ENCODE results near the gene THSD7B. TPM values are rescaled to one million over a fixed set of nuclear protein-coding genes. Genes with fewer than 3 reads are reported as not detected.
"Not testable (repeated sequence)": the region's sequence is repeated elsewhere in the genome, so short reads cannot be mapped to it uniquely, and the experiment has no call there.

Gene THSD7B
- total RNA-seq, 1 donor from 2014 or later = 2.1 TPM

GRCh38 chr2:137048455-137048854 lies 283.1 kb downstream of the THSD7B start:
- Histone ChIP-seq H3K4me3 (ENCODE audit: low read length in 3 of 3) (no peak overlapping the region), H3K36me3 (ENCODE audit: control insufficient read depth in 3 of 3, insufficient read depth in 3 of 3, low read length in 3 of 3) (no peaks in the 10 kb centered on the region), H3K4me1 (ENCODE audit: control insufficient read depth in 3 of 3, insufficient read depth in 3 of 3, low read length in 3 of 3) (no peaks in the 10 kb centered on the region), H3K27ac (ENCODE audit: low read depth, low read length) (no peak overlapping the region), H3K27me3 (ENCODE audit: control insufficient read depth in 3 of 3, insufficient read depth in 3 of 3, low read length in 3 of 3) (no peaks in the 10 kb centered on the region), H3K9me3 (ENCODE audit: control insufficient read depth in 3 of 3, low read length in 3 of 3) (no peaks in the 10 kb centered on the region), H3K9ac (ENCODE audit: low read depth in 1 of 3, low read length in 3 of 3) (no peak overlapping the region)

DNA sequence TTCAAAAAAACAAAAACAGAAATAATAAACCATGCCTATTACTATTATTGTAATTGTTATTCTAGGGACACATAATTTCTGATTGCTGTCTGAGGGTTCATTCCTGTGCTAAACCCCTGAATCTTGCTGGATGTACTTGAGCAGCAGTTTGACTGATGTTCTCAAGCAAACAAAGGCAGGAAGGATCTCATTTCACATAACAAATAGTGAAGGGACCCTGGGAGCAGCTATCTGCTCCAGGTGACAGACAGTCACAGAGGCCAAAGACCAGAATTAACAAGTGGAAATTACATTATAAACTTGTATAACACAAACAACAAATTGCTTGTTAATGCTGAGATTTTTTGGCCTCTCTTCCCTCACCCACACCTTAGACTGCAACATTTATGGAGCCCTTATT lies 284.2 kb downstream of the THSD7B start:
- Histone ChIP-seq H3K36me3 (ENCODE audit: control insufficient read depth in 3 of 3, insufficient read depth in 3 of 3, low read length in 3 of 3) (no peaks in the 10 kb centered on the region), H3K9me3 (ENCODE audit: control insufficient read depth in 3 of 3, low read length in 3 of 3) (no peaks in the 10 kb centered on the region), H3K4me3 (ENCODE audit: low read length in 3 of 3) (no peak overlapping the region), H3K4me1 (ENCODE audit: control insufficient read depth in 3 of 3, insufficient read depth in 3 of 3, low read length in 3 of 3) (no peaks in the 10 kb centered on the region), H3K27me3 (ENCODE audit: control insufficient read depth in 3 of 3, insufficient read depth in 3 of 3, low read length in 3 of 3) (no peaks in the 10 kb centered on the region), H3K27ac (ENCODE audit: low read depth, low read length) (no peak overlapping the region), H3K9ac (ENCODE audit: low read depth in 1 of 3, low read length in 3 of 3) (no peak overlapping the region)

- Histone ChIP-seq H3K27me3 (ENCODE audit: control insufficient read depth in 3 of 3, insufficient read depth in 3 of 3, low read length in 3 of 3) (no peaks in the 10 kb centered on the region), H3K4me3 (ENCODE audit: low read length in 3 of 3) (no peak overlapping the region), H3K9ac (ENCODE audit: low read depth in 1 of 3, low read length in 3 of 3) (no peak overlapping the region), H3K27ac (ENCODE audit: low read depth, low read length) (no peak overlapping the region), H3K9me3 (ENCODE audit: control insufficient read depth in 3 of 3, low read length in 3 of 3) (no peaks in the 10 kb centered on the region), H3K4me1 (ENCODE audit: control insufficient read depth in 3 of 3, insufficient read depth in 3 of 3, low read length in 3 of 3) (no peaks in the 10 kb centered on the region), H3K36me3 (ENCODE audit: control insufficient read depth in 3 of 3, insufficient read depth in 3 of 3, low read length in 3 of 3) (no peaks in the 10 kb centered on the region)
Observed at GRCh38 chr2:137050949-137051348, 285.6 kb downstream of the THSD7B start.

GRCh38 chr2:137051778-137052398 lies 286.5 kb downstream of the THSD7B start:
- no peak overlapping the region for H3K9ac ChIP-seq (ENCODE audit: low read depth in 1 of 3, low read length in 3 of 3)
- peaks cover 0 to 4% (median 0%) of the 10 kb centered on the region in 3 donors for H3K9me3 ChIP-seq (ENCODE audit: control insufficient read depth in 3 of 3, low read length in 3 of 3)
- H3K4me1 ChIP-seq (ENCODE audit: control insufficient read depth in 3 of 3, insufficient read depth in 3 of 3, low read length in 3 of 3) = no peaks in the 10 kb centered on the region
- no peak overlapping the region for H3K4me3 ChIP-seq (ENCODE audit: low read length in 3 of 3)
- no peaks in the 10 kb centered on the region for H3K36me3 ChIP-seq (ENCODE audit: control insufficient read depth in 3 of 3, insufficient read depth in 3 of 3, low read length in 3 of 3)
- no peak overlapping the region for H3K27ac ChIP-seq (ENCODE audit: low read depth, low read length)
- no peaks in the 10 kb centered on the region for H3K27me3 ChIP-seq (ENCODE audit: control insufficient read depth in 3 of 3, insufficient read depth in 3 of 3, low read length in 3 of 3)

DNA sequence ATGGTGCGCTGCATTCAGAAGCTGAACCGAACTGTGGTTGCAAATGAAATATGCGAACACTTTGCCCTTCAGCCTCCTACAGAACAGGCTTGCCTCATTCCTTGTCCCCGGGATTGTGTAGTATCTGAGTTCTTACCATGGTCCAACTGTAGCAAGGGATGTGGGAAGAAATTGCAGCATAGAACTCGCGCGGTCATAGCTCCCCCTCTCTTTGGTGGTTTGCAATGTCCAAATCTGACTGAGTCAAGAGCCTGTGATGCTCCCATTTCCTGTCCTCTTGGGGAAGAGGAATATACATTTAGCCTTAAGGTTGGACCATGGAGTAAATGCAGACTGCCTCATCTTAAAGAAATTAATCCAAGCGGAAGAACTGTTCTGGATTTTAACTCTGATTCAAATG lies 291.4 kb downstream of the THSD7B start:
- Histone ChIP-seq H3K36me3 (ENCODE audit: control insufficient read depth in 3 of 3, insufficient read depth in 3 of 3, low read length in 3 of 3) (no peaks in the 10 kb centered on the region), H3K4me3 (ENCODE audit: low read length in 3 of 3) (no peak overlapping the region), H3K27ac (ENCODE audit: low read depth, low read length) (no peak overlapping the region), H3K9ac (ENCODE audit: low read depth in 1 of 3, low read length in 3 of 3) (no peak overlapping the region), H3K9me3 (ENCODE audit: control insufficient read depth in 3 of 3, low read length in 3 of 3) (peaks cover 0 to 7% (median 4%) of the 10 kb centered on the region in 3 donors), H3K27me3 (ENCODE audit: control insufficient read depth in 3 of 3, insufficient read depth in 3 of 3, low read length in 3 of 3) (no peaks in the 10 kb centered on the region), H3K4me1 (ENCODE audit: control insufficient read depth in 3 of 3, insufficient read depth in 3 of 3, low read length in 3 of 3) (no peaks in the 10 kb centered on the region)

DNA sequence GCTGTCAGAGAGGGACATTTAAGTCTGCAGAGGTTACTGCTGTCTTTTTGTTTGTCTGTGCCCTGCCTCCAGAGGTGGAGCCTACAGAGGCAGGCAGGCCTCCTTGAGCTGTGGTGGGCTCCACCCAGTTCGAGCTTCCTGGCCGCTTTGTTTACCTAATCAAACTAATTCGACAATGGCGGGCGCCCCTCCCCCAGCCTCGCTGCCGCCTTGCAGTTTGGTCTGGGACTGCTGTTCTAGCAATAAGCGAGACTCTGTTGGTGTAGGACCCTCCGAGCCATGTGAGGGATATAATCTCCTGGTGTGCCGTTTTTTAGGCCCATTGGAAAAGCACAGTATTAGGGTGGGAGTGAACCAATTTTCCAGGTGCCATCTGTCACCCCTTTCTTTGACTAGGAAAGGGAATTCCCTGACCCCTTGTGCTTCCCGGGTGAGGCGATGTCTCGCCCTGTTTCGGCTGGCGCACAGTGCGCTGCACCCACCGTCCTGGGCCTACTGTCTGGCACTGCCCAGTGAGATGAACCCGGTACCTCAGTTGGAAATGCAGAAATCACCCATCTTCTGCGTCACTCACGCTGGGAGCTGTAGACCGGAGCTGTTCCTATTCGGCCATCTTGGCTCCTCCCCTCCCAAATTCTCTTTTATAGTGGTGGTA lies 310.9 kb downstream of the THSD7B start:
- not testable (repeated sequence) for H3K27ac ChIP-seq (ENCODE audit: low read depth, low read length); H3K36me3 ChIP-seq (ENCODE audit: control insufficient read depth in 3 of 3, insufficient read depth in 3 of 3, low read length in 3 of 3); H3K9me3 ChIP-seq (ENCODE audit: control insufficient read depth in 3 of 3, low read length in 3 of 3); H3K4me3 ChIP-seq (ENCODE audit: low read length in 3 of 3); H3K27me3 ChIP-seq (ENCODE audit: control insufficient read depth in 3 of 3, insufficient read depth in 3 of 3, low read length in 3 of 3); H3K9ac ChIP-seq (ENCODE audit: low read depth in 1 of 3, low read length in 3 of 3); H3K4me1 ChIP-seq (ENCODE audit: control insufficient read depth in 3 of 3, insufficient read depth in 3 of 3, low read length in 3 of 3)

GRCh38 chr2:137091704-137092103 lies 326.4 kb downstream of the THSD7B start:
- no peaks in the 10 kb centered on the region for H3K4me1 ChIP-seq (ENCODE audit: control insufficient read depth in 3 of 3, insufficient read depth in 3 of 3, low read length in 3 of 3)
- no peaks in the 10 kb centered on the region for H3K27me3 ChIP-seq (ENCODE audit: control insufficient read depth in 3 of 3, insufficient read depth in 3 of 3, low read length in 3 of 3)
- H3K27ac ChIP-seq (ENCODE audit: low read depth, low read length) = no peak overlapping the region
- no peaks in the 10 kb centered on the region for H3K36me3 ChIP-seq (ENCODE audit: control insufficient read depth in 3 of 3, insufficient read depth in 3 of 3, low read length in 3 of 3)
- no peaks in the 10 kb centered on the region for H3K9me3 ChIP-seq (ENCODE audit: control insufficient read depth in 3 of 3, low read length in 3 of 3)
- no peak overlapping the region for H3K4me3 ChIP-seq (ENCODE audit: low read length in 3 of 3)
- H3K9ac ChIP-seq (ENCODE audit: low read depth in 1 of 3, low read length in 3 of 3) = no peak overlapping the region

- Histone ChIP-seq H3K9me3 (ENCODE audit: control insufficient read depth in 3 of 3, low read length in 3 of 3) (no peaks in the 10 kb centered on the region), H3K27me3 (ENCODE audit: control insufficient read depth in 3 of 3, insufficient read depth in 3 of 3, low read length in 3 of 3) (no peaks in the 10 kb centered on the region), H3K4me3 (ENCODE audit: low read length in 3 of 3) (no peak overlapping the region), H3K9ac (ENCODE audit: low read depth in 1 of 3, low read length in 3 of 3) (no peak overlapping the region), H3K4me1 (ENCODE audit: control insufficient read depth in 3 of 3, insufficient read depth in 3 of 3, low read length in 3 of 3) (no peaks in the 10 kb centered on the region), H3K36me3 (ENCODE audit: control insufficient read depth in 3 of 3, insufficient read depth in 3 of 3, low read length in 3 of 3) (no peaks in the 10 kb centered on the region), H3K27ac (ENCODE audit: low read depth, low read length) (no peak overlapping the region)
Observed at GRCh38 chr2:137093116-137093515, 327.8 kb downstream of the THSD7B start.

DNA sequence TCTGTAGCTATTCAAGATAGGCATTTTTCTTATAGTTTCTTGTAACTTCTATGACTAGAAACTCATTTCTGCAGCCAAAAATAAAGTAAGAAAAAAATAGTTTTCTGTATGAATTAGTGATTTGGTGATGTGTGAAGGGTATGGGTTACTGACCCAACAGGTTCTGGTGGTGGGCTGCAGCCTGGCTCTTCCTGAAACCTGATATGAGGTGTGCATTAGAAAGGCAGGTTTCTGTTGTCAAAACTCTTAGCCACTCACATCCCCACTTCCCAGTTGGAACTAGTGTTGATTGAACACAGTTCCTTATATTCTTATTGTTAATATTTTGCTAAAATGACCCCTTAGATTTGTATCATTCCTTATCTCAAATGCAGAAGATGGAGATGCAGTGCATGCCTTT lies 330.8 kb downstream of the THSD7B start:
- no peaks in the 10 kb centered on the region for H3K4me1 ChIP-seq (ENCODE audit: control insufficient read depth in 3 of 3, insufficient read depth in 3 of 3, low read length in 3 of 3)
- no peaks in the 10 kb centered on the region for H3K36me3 ChIP-seq (ENCODE audit: control insufficient read depth in 3 of 3, insufficient read depth in 3 of 3, low read length in 3 of 3)
- H3K4me3 ChIP-seq (ENCODE audit: low read length in 3 of 3) = no peak overlapping the region
- H3K9ac ChIP-seq (ENCODE audit: low read depth in 1 of 3, low read length in 3 of 3) = no peak overlapping the region
- H3K27ac ChIP-seq (ENCODE audit: low read depth, low read length) = no peak overlapping the region
- H3K27me3 ChIP-seq (ENCODE audit: control insufficient read depth in 3 of 3, insufficient read depth in 3 of 3, low read length in 3 of 3) = no peaks in the 10 kb centered on the region
- H3K9me3 ChIP-seq (ENCODE audit: control insufficient read depth in 3 of 3, low read length in 3 of 3) = no peaks in the 10 kb centered on the region

- Histone ChIP-seq H3K27me3 (ENCODE audit: control insufficient read depth in 3 of 3, insufficient read depth in 3 of 3, low read length in 3 of 3) (no peaks in the 10 kb centered on the region), H3K4me3 (ENCODE audit: low read length in 3 of 3) (no peak overlapping the region), H3K4me1 (ENCODE audit: control insufficient read depth in 3 of 3, insufficient read depth in 3 of 3, low read length in 3 of 3) (no peaks in the 10 kb centered on the region), H3K27ac (ENCODE audit: low read depth, low read length) (no peak overlapping the region), H3K9ac (ENCODE audit: low read depth in 1 of 3, low read length in 3 of 3) (no peak overlapping the region), H3K9me3 (ENCODE audit: control insufficient read depth in 3 of 3, low read length in 3 of 3) (no peaks in the 10 kb centered on the region), H3K36me3 (ENCODE audit: control insufficient read depth in 3 of 3, insufficient read depth in 3 of 3, low read length in 3 of 3) (no peaks in the 10 kb centered on the region)
Observed at GRCh38 chr2:137096693-137097092, 331.3 kb downstream of the THSD7B start.
